Activated naive CD8-positive, alpha-beta T cell (primary cell): Measurements from ENCODE around the gene ITPR2.
A peak's percentile ranks its signal among the peaks of the same experiment; 100 is the strongest.
"Not testable (repeated sequence)": the region's sequence is repeated elsewhere in the genome, so short reads cannot be mapped to it uniquely, and the experiment has no call there.

ENCODE experiments used
- H3K27ac Mint-ChIP-seq: one replicate; pipeline ENCODE4 v1.8.0; 2021; ENCODE audit warnings: mixed read lengths
- H3K27me3 Mint-ChIP-seq: one replicate; pipeline ENCODE4 v1.8.0; 2021; ENCODE audit warnings: mixed read lengths
- H3K36me3 Mint-ChIP-seq: one replicate; pipeline ENCODE4 v1.8.0; 2021; ENCODE audit warnings: mixed read lengths
- H3K4me1 Mint-ChIP-seq: one replicate; pipeline ENCODE4 v1.8.0; 2021; ENCODE audit warnings: low read depth, mixed read lengths
- H3K4me3 Mint-ChIP-seq: one replicate; pipeline ENCODE4 v1.8.0; 2021; ENCODE audit warnings: mild to moderate bottlenecking, mixed read lengths
- H3K9me3 Mint-ChIP-seq: one replicate; pipeline ENCODE4 v1.8.0; 2021; ENCODE audit warnings: low read depth, mixed read lengths

The ITPR2 gene

GRCh38 chr12:26798023-26798422 lies 35.0 kb downstream of the ITPR2 start:
- H3K27me3 Mint-ChIP-seq: no peaks in the 10 kb centered on the region
- no peaks in the 10 kb centered on the region for H3K9me3 Mint-ChIP-seq
- no peak overlapping the region for H3K27ac Mint-ChIP-seq
- no peak overlapping the region for H3K4me3 Mint-ChIP-seq
- peaks cover 27% of the 10 kb centered on the region for H3K4me1 Mint-ChIP-seq
- peaks cover 6% of the 10 kb centered on the region for H3K36me3 Mint-ChIP-seq

DNA sequence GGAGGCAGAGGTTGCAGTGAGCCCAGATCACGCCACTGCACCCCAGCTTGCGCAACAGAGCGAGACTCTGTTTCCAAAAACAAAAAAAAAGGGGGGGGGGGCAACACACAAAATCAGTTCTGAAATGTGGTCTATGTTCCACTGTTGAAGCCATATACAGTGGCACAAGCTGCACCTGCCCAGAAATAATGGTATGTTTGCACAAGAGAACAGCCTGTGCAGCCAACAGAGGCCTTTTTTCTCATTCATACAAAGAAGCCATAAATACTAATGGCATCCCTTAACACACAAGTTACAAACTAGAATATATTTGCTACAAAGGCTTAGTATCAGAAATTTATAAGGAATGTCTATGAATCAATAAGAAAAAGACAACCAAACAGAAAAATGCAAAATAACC lies 37.1 kb downstream of the ITPR2 start:
- peaks cover 10% of the 10 kb centered on the region for H3K36me3 Mint-ChIP-seq
- peaks cover 44% of the 10 kb centered on the region for H3K4me1 Mint-ChIP-seq
- H3K27ac Mint-ChIP-seq: no peak overlapping the region
- no peaks in the 10 kb centered on the region for H3K27me3 Mint-ChIP-seq
- H3K4me3 Mint-ChIP-seq: no peak overlapping the region
- no peaks in the 10 kb centered on the region for H3K9me3 Mint-ChIP-seq

DNA sequence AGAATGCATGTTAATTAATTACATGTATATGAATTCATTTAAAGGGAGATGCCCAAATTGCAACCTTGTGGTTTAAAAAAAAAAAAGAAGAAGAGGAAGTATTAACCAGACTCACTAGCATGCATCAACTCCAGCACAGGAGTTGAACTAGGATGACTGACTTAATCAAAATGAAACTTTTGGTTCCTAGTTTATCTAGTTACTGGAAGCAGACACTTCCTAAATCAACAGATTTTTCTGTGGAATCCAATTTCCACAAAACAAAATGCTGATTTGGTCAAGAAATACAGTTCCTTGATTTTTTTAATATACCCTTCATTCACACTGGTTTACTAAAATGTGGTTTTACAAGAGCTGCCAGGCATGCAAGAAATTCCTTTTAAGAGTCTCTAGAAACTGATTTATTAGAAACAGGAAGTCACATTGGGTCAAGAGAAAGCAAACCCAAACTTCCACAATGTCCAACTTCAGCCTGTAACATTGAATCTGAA lies 41.6 kb downstream of the ITPR2 start:
- Mint-ChIP-seq H3K4me3 (no peak overlapping the region), H3K27ac (no peak overlapping the region)

DNA sequence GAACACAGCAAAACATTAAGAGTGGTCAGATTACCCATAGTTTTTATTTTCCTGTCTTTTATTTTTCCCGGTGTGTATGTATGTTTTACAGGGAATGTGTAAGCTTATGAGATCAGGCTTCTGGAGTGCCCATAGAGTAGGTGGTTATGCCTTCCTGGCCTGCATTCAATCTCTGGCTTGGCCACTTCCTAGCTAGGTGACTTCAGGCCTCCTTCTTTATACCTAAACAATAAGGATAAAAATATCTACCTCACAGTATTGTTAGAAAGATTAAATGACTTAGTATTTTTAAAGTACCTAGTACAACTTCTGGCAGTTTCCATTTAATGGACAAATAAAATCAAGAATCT lies 42.4 kb downstream of the ITPR2 start:
- H3K4me3 Mint-ChIP-seq: no peak overlapping the region
- H3K9me3 Mint-ChIP-seq: no peaks in the 10 kb centered on the region
- no peaks in the 10 kb centered on the region for H3K27me3 Mint-ChIP-seq
- H3K36me3 Mint-ChIP-seq: peaks cover 25% of the 10 kb centered on the region
- no peak overlapping the region for H3K27ac Mint-ChIP-seq
- H3K4me1 Mint-ChIP-seq: peaks cover 28% of the 10 kb centered on the region

More for the DNA sequence above, 41.6 kb downstream of the ITPR2 start:
- H3K27me3 Mint-ChIP-seq: no peaks in the 10 kb centered on the region
- peaks cover 25% of the 10 kb centered on the region for H3K36me3 Mint-ChIP-seq
- peaks cover 28% of the 10 kb centered on the region for H3K4me1 Mint-ChIP-seq
- H3K9me3 Mint-ChIP-seq: no peaks in the 10 kb centered on the region

DNA sequence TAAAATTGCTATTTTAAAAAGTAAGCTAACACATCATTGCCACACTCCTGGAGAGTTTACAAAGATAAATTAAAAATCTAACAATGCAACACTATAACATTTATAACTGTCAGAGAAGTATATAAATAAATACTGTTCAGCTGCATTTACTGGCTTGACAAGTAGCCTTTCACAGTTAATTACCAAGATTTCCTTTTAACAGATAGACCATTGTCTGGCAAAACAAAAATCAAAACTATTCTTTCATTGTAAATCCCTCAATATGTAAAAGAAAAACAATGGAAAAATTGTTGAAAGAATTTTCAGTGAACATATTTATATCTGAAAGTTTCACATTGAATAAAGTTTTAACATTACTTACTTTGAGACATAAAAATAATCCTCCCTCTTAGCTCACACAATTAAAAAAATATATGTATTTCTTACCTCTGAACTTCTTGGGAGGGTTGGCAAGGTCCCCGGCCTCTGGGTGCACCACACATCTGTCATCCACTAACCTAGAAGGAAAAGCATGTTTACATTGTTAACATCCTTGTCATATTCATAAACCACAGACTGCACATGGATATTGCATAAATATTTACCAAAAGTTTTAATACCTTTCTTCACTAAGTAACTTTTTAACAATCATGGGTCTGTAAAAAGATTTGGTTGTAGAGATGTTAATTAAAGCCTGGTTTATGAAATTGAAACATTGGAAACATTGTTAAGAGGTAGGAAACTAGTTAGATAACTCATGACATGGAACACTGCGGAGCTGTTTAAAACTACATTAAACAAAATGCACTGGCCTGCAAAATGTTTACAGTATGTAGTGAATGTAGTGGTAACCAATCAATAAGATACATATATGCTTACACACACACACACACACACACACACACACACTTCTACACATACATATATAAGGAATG lies 43.0 kb downstream of the ITPR2 start:
- Mint-ChIP-seq H3K9me3 (no peaks in the 10 kb centered on the region), H3K27me3 (no peaks in the 10 kb centered on the region), H3K36me3 (peaks cover 24% of the 10 kb centered on the region), H3K27ac (peak overlapping the region; percentile 3), H3K4me3 (no peak overlapping the region), H3K4me1 (peaks cover 26% of the 10 kb centered on the region)

DNA sequence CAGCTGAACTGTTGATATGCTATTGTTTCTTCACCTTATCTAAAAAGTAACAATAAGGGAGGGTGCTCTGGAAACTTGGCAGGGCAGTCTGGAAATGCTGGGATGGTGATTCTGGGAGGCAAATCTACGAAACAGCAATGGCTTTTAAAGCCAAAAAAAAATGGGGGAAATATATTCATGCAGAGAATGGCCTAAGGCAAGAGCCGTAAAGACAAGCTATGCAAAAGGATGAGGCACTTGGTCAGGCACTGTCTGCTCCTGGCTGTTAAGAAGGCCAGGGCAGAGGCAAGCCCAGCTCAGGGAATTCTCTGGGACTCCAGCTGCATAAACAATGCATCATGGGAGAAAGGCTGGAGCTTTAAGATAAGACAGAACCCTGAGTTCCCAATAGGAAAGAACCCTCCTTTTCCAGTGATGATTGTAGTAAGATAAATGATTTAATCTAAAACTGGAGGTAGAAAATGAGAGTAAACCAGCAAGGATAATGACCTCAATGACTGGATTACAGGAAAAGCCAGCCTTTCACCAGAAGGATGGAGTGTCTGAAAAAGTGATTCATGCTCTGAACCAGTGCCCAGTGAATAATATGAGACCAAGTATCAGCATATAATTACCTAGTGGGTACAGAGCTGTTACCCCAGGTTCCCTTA lies 46.0 kb downstream of the ITPR2 start:
- Mint-ChIP-seq H3K36me3 (peaks cover 29% of the 10 kb centered on the region), H3K4me1 (peaks cover 17% of the 10 kb centered on the region), H3K9me3 (no peaks in the 10 kb centered on the region), H3K27ac (no peak overlapping the region), H3K27me3 (no peaks in the 10 kb centered on the region), H3K4me3 (no peak overlapping the region)

GRCh38 chr12:26786491-26786864 lies 46.5 kb downstream of the ITPR2 start:
- Mint-ChIP-seq H3K27ac (no peak overlapping the region), H3K36me3 (peaks cover 30% of the 10 kb centered on the region), H3K9me3 (no peaks in the 10 kb centered on the region)

GRCh38 chr12:26783816-26784379 lies 49.1 kb downstream of the ITPR2 start:
- not testable (repeated sequence) for H3K4me3 Mint-ChIP-seq, H3K4me1 Mint-ChIP-seq, H3K27ac Mint-ChIP-seq, H3K27me3 Mint-ChIP-seq, H3K9me3 Mint-ChIP-seq
- H3K36me3 Mint-ChIP-seq: peaks cover 42% of the 10 kb centered on the region

More at GRCh38 chr12:26786491-26786864, 46.5 kb downstream of the ITPR2 start:
- H3K4me3 Mint-ChIP-seq: no peak overlapping the region
- H3K27me3 Mint-ChIP-seq: no peaks in the 10 kb centered on the region
- H3K4me1 Mint-ChIP-seq: peaks cover 13% of the 10 kb centered on the region

DNA sequence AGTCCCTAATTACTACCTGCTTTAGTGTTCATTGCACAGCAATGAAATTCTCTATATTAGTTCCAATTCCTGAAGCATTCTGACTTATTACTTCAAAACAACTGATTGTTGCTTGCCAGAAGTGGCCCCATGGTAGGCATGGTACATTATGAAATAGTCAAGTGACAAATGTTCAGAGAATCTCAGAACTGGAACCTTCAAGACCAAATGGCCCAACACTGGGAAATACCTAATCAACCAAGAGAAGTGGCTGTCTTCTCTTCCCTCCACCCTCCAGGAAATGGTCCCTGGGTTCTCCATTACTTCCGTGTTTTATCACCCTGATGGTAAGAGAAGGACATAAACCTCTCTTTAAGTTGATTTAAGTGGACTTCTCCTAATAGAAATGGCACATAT lies 49.9 kb downstream of the ITPR2 start:
- Mint-ChIP-seq H3K4me1 (peaks cover 3% of the 10 kb centered on the region), H3K4me3 (no peak overlapping the region), H3K36me3 (peaks cover 39% of the 10 kb centered on the region), H3K27ac (no peak overlapping the region), H3K9me3 (no peaks in the 10 kb centered on the region), H3K27me3 (no peaks in the 10 kb centered on the region)

DNA sequence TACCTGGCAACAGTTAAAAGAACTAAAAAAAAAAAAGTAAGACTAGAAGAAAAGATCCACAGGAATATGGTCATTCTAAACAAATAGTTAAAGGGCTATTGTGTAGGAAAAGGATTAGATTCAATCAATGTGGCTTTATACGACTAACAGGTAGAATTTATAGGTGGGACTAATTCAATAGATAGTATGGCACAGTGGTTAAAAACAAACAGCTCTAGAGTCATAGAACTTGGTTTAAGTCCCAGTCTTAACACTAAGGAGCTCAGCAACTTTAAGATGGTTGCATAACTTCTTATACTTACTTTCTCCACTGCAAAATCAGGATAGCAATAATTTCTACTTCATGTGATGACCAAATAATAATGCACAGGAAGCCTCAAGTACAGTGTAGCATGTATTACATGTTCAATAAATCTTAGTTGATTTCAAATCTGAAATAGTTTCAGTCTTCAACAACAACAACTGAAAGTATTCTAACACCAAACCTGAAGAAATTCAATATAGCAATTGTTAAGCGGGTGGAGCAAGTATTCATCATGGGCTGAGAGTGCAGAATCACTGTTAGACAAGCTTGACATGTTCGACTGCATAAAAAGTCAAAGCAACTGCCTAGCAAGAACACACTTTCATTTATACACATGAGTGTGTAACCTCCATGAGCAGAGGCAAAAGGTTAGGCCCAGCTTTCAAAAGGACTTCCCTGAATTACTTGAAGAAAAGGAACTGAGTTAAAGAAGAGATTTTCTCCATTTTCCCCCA lies 50.4 kb downstream of the ITPR2 start:
- Mint-ChIP-seq H3K27me3 (no peaks in the 10 kb centered on the region), H3K27ac (no peak overlapping the region), H3K36me3 (peaks cover 39% of the 10 kb centered on the region), H3K9me3 (no peaks in the 10 kb centered on the region), H3K4me1 (peaks cover 3% of the 10 kb centered on the region), H3K4me3 (no peak overlapping the region)

DNA sequence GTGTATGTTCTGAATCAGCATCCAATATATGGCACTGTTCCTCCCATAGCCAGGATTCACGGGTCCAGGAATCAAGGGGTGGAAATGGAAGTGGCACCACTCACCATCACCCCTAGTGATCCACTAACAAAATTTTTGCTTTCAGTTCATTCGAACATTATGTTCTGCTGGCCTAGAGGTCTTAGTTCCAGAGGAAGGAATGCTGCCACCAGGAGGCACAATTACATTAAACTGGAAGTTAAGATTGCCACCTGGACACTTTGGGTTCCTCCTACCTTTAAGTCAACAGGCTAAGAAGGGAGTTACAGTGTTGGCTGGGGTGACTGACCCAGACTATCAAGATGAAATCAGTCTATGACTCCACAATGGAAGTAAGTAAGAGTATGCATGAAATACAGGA lies 52.3 kb downstream of the ITPR2 start:
- H3K4me1 Mint-ChIP-seq, H3K27me3 Mint-ChIP-seq, H3K27ac Mint-ChIP-seq, H3K4me3 Mint-ChIP-seq, H3K9me3 Mint-ChIP-seq: not testable (repeated sequence)
- H3K36me3 Mint-ChIP-seq: peaks cover 48% of the 10 kb centered on the region

DNA sequence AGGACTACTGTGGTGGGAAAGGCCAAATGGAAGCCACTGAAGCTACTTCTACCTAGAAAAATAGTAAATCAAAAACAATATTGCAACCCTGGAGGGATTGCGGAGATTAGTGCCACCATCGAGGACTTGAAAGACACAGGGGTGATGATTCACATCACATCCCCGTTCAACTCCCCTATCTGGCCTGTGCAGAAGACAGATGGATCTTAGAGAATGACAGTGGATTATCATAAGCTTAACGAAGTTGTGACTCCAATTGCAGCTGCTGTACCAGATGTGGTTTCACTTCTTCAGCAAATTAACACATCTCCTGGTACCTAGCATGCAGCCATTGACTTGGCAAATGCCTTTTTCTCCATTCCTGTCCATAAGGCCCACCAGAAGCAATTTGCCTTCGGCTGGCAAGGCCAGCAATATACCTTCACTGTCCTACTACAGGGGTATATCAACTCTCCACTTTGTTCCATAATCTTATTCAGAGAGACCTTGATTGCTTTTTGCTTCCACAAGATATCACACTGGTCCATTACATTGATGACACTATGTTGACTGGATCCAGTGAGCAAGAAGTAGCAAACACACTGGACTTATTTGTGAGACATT lies 54.7 kb downstream of the ITPR2 start:
- Mint-ChIP-seq H3K9me3 (peaks cover 14% of the 10 kb centered on the region), H3K36me3 (peaks cover 56% of the 10 kb centered on the region)
- not testable (repeated sequence) for H3K4me3 Mint-ChIP-seq, H3K27ac Mint-ChIP-seq, H3K4me1 Mint-ChIP-seq, H3K27me3 Mint-ChIP-seq

GRCh38 chr12:26777236-26777635 lies 55.8 kb downstream of the ITPR2 start:
- H3K27ac Mint-ChIP-seq: no peak overlapping the region
- H3K36me3 Mint-ChIP-seq: peaks cover 49% of the 10 kb centered on the region
- no peak overlapping the region for H3K4me3 Mint-ChIP-seq
- H3K27me3 Mint-ChIP-seq: no peaks in the 10 kb centered on the region
- peaks cover 3% of the 10 kb centered on the region for H3K4me1 Mint-ChIP-seq
- H3K9me3 Mint-ChIP-seq: peaks cover 14% of the 10 kb centered on the region

DNA sequence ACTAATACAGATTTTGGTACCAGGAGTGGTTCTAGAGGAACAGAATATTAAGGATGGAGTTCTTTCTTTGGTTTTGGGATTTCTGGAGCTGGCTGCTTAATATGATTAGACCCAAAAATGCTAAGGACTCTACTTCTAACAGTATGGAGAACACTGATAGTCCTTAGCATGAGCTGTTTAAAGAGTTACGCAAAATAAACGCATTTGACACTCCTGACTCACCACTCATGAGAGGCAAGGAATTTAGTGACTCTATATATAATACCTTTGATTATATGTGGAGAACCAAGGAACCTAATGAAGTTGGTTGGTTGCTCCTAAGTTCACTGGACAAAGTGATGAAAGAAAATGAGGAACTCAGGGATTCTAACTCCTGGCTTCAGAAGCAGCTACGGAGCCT lies 57.0 kb downstream of the ITPR2 start:
- not testable (repeated sequence) for H3K27ac Mint-ChIP-seq, H3K4me1 Mint-ChIP-seq, H3K27me3 Mint-ChIP-seq, H3K4me3 Mint-ChIP-seq
- peaks cover 48% of the 10 kb centered on the region for H3K36me3 Mint-ChIP-seq
- H3K9me3 Mint-ChIP-seq: peaks cover 14% of the 10 kb centered on the region
